ENCODE data around the gene CHST8.
"Not testable (repeated sequence)": the region's sequence is repeated elsewhere in the genome, so short reads cannot be mapped to it uniquely, and the experiment has no call there.

CHST8 gene

DNA sequence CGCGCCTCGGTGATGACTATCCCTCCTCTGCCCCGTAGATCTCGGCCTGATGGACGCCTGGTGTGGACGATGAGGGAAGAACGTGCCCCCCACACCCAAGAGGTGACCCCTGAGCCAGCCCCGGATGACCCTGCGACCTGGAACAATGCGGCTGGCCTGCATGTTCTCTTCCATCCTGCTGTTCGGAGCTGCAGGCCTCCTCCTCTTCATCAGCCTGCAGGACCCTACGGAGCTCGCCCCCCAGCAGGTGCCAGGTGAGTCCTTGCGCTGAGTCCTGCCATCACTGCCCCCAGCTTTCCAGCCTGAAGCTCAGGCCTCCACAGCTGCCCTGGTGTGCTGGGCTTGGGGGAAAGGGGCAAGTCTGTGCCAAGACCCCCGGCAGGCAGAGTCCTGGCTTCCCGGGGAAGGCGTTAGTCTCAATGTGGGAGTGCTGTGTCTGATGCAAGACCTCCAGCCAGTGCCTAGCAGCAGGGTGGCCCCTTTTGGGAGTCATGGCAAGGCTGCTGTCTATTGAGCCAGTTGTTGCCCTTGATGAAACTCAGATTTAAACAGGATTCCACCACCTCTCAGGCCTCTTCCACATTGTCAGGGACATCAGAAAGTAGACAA lies 67.5 kb downstream of the CHST8 start:
- Histone ChIP-seq H3K4me3 (ENCODE audit: low read length in 2 of 2) (no peak overlapping the region), H3K4me1 (ENCODE audit: control insufficient read depth in 2 of 2, insufficient read depth in 2 of 2, low read length in 2 of 2) (no peaks in the 10 kb centered on the region), H3K9me3 (ENCODE audit: control insufficient read depth in 2 of 2, low read length in 2 of 2) (no peaks in the 10 kb centered on the region), H3K27ac (ENCODE audit: low read depth in 2 of 2, low read length in 2 of 2) (no peak overlapping the region), H3K36me3 (ENCODE audit: control insufficient read depth in 2 of 2, insufficient read depth in 2 of 2, low read length in 2 of 2) (no peaks in the 10 kb centered on the region), H3K9ac (ENCODE audit: low read depth in 1 of 2, low read length in 2 of 2) (no peak overlapping the region), H3K27me3 (ENCODE audit: control insufficient read depth in 2 of 2, insufficient read depth in 2 of 2, low read length in 2 of 2) (peaks cover 0 to 8% of the 10 kb centered on the region in 2 donors)

DNA sequence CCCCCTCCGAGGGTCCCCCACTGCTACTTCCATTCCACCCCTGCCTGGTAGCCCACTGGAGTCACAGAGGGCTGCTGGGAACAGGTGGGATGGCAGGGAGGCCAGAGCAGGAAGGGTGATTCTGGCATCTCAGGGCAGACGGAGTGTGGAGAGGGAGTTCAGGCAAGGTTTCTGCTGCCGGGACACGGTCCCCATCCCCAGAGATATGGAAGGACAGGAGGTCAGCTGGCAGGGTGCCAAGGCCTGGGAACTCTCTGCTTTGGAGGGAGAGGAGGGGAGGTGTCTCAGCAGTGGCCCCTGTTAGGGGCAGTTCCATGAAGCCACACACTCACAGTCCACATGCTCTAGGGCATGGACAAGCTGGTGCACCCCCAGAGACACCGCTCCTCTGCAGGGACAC lies 68.1 kb downstream of the CHST8 start:
- Histone ChIP-seq H3K9me3 (ENCODE audit: control insufficient read depth in 2 of 2, low read length in 2 of 2) (no peaks in the 10 kb centered on the region), H3K27me3 (ENCODE audit: control insufficient read depth in 2 of 2, insufficient read depth in 2 of 2, low read length in 2 of 2) (peaks cover 0 to 5% of the 10 kb centered on the region in 2 donors), H3K4me3 (ENCODE audit: low read length in 2 of 2) (no peak overlapping the region), H3K9ac (ENCODE audit: low read depth in 1 of 2, low read length in 2 of 2) (no peak overlapping the region), H3K36me3 (ENCODE audit: control insufficient read depth in 2 of 2, insufficient read depth in 2 of 2, low read length in 2 of 2) (no peaks in the 10 kb centered on the region), H3K4me1 (ENCODE audit: control insufficient read depth in 2 of 2, insufficient read depth in 2 of 2, low read length in 2 of 2) (no peaks in the 10 kb centered on the region), H3K27ac (ENCODE audit: low read depth in 2 of 2, low read length in 2 of 2) (no peak overlapping the region)

DNA sequence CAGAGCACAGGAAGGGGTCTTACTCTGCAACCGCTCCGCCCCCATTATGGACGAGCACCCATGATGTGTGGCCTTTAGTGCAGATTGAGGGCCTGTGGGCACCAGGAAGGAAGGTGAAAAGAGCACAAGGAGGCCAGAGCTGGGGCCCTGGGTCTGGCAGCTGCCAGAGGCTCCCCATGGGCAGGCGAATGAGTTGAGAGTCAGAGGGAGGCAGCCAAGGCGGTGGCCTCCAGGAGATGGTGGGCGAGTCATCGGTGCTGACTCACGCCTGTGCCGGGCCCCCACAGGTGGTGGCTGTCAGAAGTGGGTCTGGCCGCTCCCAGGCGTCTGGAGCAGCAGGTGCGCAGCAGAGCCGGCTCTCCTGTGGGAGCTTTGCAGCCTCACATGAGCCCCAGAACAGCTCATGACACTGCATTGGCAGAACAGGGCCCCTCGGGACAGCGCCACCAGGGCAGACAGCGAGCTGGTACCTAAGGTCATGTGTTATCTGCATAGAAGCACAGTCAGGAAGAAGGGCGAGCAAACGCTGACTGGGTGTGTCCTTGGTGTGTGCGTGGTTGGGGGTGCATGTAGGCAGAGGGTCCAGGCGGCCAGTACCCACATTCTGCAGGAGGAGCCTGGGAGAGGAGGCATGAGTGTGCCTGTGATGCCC lies 68.8 kb downstream of the CHST8 start:
- no peak overlapping the region for H3K9ac ChIP-seq (ENCODE audit: low read depth in 1 of 2, low read length in 2 of 2)
- H3K27ac ChIP-seq (ENCODE audit: low read depth in 2 of 2, low read length in 2 of 2), result no peak overlapping the region
- no peaks in the 10 kb centered on the region for H3K4me1 ChIP-seq (ENCODE audit: control insufficient read depth in 2 of 2, insufficient read depth in 2 of 2, low read length in 2 of 2)
- H3K27me3 ChIP-seq (ENCODE audit: control insufficient read depth in 2 of 2, insufficient read depth in 2 of 2, low read length in 2 of 2), result peaks cover 0 to 4% of the 10 kb centered on the region in 2 donors
- H3K36me3 ChIP-seq (ENCODE audit: control insufficient read depth in 2 of 2, insufficient read depth in 2 of 2, low read length in 2 of 2), result no peaks in the 10 kb centered on the region
- H3K9me3 ChIP-seq (ENCODE audit: control insufficient read depth in 2 of 2, low read length in 2 of 2), result no peaks in the 10 kb centered on the region
- H3K4me3 ChIP-seq (ENCODE audit: low read length in 2 of 2), result no peak overlapping the region

DNA sequence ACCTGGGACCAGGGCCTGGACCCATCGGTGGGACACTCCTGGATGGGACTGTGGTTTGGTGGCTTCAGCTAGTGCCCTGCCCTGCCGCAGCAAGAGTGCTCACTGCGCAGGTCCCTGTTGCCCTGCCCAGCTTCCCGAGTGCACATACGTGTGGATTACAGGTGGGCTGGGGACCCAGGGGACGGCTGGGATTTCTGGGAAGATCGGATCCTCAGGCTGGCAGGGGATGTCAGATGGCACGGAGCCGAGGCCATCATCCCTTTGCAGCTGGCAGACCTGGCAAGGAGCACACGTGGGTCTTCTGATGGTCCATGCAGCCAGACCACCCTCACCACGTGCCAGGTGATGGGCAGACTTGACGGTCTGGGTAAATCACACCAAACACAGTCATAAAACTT lies 69.3 kb downstream of the CHST8 start:
- Histone ChIP-seq H3K36me3 (ENCODE audit: control insufficient read depth in 2 of 2, insufficient read depth in 2 of 2, low read length in 2 of 2) (no peaks in the 10 kb centered on the region), H3K27me3 (ENCODE audit: control insufficient read depth in 2 of 2, insufficient read depth in 2 of 2, low read length in 2 of 2) (no peaks in the 10 kb centered on the region), H3K4me3 (ENCODE audit: low read length in 2 of 2) (no peak overlapping the region), H3K27ac (ENCODE audit: low read depth in 2 of 2, low read length in 2 of 2) (no peak overlapping the region), H3K9me3 (ENCODE audit: control insufficient read depth in 2 of 2, low read length in 2 of 2) (no peaks in the 10 kb centered on the region), H3K9ac (ENCODE audit: low read depth in 1 of 2, low read length in 2 of 2) (no peak overlapping the region), H3K4me1 (ENCODE audit: control insufficient read depth in 2 of 2, insufficient read depth in 2 of 2, low read length in 2 of 2) (no peaks in the 10 kb centered on the region)

DNA sequence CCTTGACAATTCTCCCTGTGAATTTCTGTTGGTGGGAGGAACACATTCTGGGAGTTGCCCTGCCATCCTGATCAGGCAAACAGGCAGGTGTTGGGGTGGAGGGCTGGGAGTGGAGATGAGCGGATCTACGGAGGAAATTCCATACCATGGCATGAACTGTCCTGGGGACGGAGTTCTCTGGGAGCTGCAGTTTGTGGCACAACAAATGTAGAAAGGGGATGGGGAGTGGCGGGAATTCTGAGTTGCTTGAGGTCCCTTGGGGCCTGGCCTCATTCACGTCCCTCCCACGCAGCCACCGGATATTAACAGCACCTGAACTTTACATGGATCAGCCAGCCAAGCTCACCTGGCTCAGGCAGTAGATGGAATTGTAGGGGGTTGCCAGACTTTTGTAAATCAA lies 70.0 kb downstream of the CHST8 start:
- no peaks in the 10 kb centered on the region for H3K4me1 ChIP-seq (ENCODE audit: control insufficient read depth in 2 of 2, insufficient read depth in 2 of 2, low read length in 2 of 2)
- H3K4me3 ChIP-seq (ENCODE audit: low read length in 2 of 2), result no peak overlapping the region
- no peaks in the 10 kb centered on the region for H3K27me3 ChIP-seq (ENCODE audit: control insufficient read depth in 2 of 2, insufficient read depth in 2 of 2, low read length in 2 of 2)
- no peaks in the 10 kb centered on the region for H3K36me3 ChIP-seq (ENCODE audit: control insufficient read depth in 2 of 2, insufficient read depth in 2 of 2, low read length in 2 of 2)
- H3K9me3 ChIP-seq (ENCODE audit: control insufficient read depth in 2 of 2, low read length in 2 of 2), result no peaks in the 10 kb centered on the region
- no peak overlapping the region for H3K9ac ChIP-seq (ENCODE audit: low read depth in 1 of 2, low read length in 2 of 2)
- no peak overlapping the region for H3K27ac ChIP-seq (ENCODE audit: low read depth in 2 of 2, low read length in 2 of 2)

DNA sequence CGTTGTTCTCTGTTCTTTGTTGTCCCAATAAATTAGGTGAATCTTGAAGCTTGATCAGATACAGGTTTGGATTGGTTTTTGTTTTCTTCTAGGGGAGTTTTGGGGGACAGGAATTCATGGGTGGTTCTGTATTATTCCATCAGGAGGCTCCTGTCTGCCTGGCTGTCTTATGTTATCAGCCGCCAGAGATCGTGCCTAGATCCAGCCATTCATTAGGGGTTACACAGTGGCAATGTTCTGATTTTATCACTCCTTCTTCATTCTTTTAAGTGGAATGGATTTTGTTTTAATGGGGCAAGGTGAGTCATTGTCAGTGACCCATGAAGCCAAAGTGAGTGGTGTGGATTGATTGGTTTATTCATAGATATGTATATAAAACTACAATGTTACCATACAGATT lies 71.9 kb downstream of the CHST8 start:
- no peaks in the 10 kb centered on the region for H3K4me1 ChIP-seq (ENCODE audit: control insufficient read depth in 2 of 2, insufficient read depth in 2 of 2, low read length in 2 of 2)
- H3K9me3 ChIP-seq (ENCODE audit: control insufficient read depth in 2 of 2, low read length in 2 of 2), result no peaks in the 10 kb centered on the region
- no peaks in the 10 kb centered on the region for H3K36me3 ChIP-seq (ENCODE audit: control insufficient read depth in 2 of 2, insufficient read depth in 2 of 2, low read length in 2 of 2)
- no peaks in the 10 kb centered on the region for H3K27me3 ChIP-seq (ENCODE audit: control insufficient read depth in 2 of 2, insufficient read depth in 2 of 2, low read length in 2 of 2)
- no peak overlapping the region for H3K27ac ChIP-seq (ENCODE audit: low read depth in 2 of 2, low read length in 2 of 2)
- no peak overlapping the region for H3K4me3 ChIP-seq (ENCODE audit: low read length in 2 of 2)
- H3K9ac ChIP-seq (ENCODE audit: low read depth in 1 of 2, low read length in 2 of 2), result no peak overlapping the region

DNA sequence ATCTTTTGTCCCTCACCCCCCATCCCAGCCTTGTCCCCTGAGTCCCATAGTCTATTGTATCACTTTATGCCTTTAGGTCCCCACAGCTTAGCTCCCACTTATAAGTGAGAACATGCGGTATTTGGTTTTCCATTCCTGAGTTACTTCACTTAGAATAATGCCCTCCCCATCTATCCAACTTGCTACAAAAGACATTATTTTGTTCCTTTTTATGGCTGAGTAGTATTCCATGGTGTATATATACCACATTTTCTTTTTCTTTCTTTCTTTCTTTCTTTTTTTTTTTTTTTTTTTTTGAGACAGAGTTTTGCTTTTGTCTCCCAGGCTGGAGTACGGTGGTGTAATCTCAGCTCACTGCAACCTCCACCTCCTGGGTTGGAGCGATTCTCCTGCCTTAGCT lies 73.8 kb downstream of the CHST8 start:
- H3K4me3 ChIP-seq (ENCODE audit: low read length in 2 of 2); H3K27ac ChIP-seq (ENCODE audit: low read depth in 2 of 2, low read length in 2 of 2); H3K36me3 ChIP-seq (ENCODE audit: control insufficient read depth in 2 of 2, insufficient read depth in 2 of 2, low read length in 2 of 2); H3K9me3 ChIP-seq (ENCODE audit: control insufficient read depth in 2 of 2, low read length in 2 of 2); H3K27me3 ChIP-seq (ENCODE audit: control insufficient read depth in 2 of 2, insufficient read depth in 2 of 2, low read length in 2 of 2); H3K9ac ChIP-seq (ENCODE audit: low read depth in 1 of 2, low read length in 2 of 2); H3K4me1 ChIP-seq (ENCODE audit: control insufficient read depth in 2 of 2, insufficient read depth in 2 of 2, low read length in 2 of 2): not testable (repeated sequence)

DNA sequence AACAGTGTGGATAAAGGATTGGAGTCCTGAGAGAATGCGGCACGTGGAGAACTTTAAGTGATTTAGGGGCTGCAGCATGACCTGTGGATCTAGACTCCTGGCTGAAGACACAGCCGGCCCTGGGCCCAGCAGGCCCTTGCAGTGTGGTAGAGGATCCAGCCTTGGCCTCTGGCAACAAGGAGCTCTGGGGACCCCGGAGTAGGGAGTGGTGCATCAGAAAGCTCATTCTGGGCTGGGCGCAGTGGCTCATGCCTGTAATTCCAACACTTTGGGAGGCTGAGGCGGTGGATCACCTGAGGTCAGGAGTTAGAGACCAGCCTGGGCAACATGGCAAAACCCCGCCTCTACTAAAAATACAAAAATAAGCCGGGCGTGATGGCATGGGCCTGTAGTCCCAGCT lies 76.0 kb downstream of the CHST8 start:
- Histone ChIP-seq H3K27me3 (ENCODE audit: control insufficient read depth in 2 of 2, insufficient read depth in 2 of 2, low read length in 2 of 2) (no peaks in the 10 kb centered on the region), H3K36me3 (ENCODE audit: control insufficient read depth in 2 of 2, insufficient read depth in 2 of 2, low read length in 2 of 2) (no peaks in the 10 kb centered on the region), H3K4me1 (ENCODE audit: control insufficient read depth in 2 of 2, insufficient read depth in 2 of 2, low read length in 2 of 2) (no peaks in the 10 kb centered on the region), H3K27ac (ENCODE audit: low read depth in 2 of 2, low read length in 2 of 2) (no peak overlapping the region), H3K9me3 (ENCODE audit: control insufficient read depth in 2 of 2, low read length in 2 of 2) (no peaks in the 10 kb centered on the region), H3K4me3 (ENCODE audit: low read length in 2 of 2) (no peak overlapping the region), H3K9ac (ENCODE audit: low read depth in 1 of 2, low read length in 2 of 2) (no peak overlapping the region)

DNA sequence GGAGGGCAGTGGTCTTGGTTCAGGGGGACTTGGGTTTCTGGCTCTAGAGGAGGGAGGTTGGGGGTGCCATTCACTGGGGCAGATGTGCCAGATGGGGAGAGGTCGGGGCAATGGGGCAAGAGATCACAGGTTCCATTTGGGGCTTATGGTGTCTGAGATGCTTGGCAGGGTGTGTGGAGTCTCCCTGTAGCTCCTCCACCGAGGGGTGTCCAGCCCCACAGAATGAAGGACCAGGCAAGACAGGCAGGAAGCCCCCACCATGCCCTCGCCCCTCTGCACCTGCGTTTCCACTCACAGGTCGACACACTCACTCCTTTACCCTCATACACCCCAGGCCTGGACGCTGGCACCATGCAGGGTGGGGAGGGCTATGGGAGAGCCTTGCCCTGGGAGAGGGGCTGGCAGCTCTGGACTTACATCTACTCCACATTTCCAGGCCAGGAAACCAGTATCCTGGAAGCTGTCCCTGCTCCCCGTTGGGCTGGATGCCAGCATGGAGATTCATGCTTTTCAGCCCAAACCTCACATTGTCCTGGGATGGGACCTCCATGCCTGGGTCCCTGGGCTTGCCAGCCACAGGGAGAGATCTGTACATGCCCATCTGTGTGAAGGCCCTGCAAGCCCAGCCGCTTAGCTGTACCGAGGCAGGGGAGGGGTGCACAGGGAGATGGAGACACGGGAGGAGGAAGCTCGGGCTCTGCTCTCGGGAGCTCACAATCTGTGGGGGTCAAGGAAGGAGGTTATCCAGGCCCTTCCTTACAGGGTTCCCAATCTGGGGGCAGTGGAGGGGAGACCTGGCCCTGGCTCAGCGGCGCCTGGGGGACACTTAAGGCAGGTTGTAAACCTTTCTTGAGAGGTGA lies 77.1 kb downstream of the CHST8 start:
- no peak overlapping the region for H3K27ac ChIP-seq (ENCODE audit: low read depth in 2 of 2, low read length in 2 of 2)
- no peaks in the 10 kb centered on the region for H3K36me3 ChIP-seq (ENCODE audit: control insufficient read depth in 2 of 2, insufficient read depth in 2 of 2, low read length in 2 of 2)
- no peaks in the 10 kb centered on the region for H3K9me3 ChIP-seq (ENCODE audit: control insufficient read depth in 2 of 2, low read length in 2 of 2)
- no peaks in the 10 kb centered on the region for H3K27me3 ChIP-seq (ENCODE audit: control insufficient read depth in 2 of 2, insufficient read depth in 2 of 2, low read length in 2 of 2)
- no peaks in the 10 kb centered on the region for H3K4me1 ChIP-seq (ENCODE audit: control insufficient read depth in 2 of 2, insufficient read depth in 2 of 2, low read length in 2 of 2)
- H3K4me3 ChIP-seq (ENCODE audit: low read length in 2 of 2), result no peak overlapping the region
- no peak overlapping the region for H3K9ac ChIP-seq (ENCODE audit: low read depth in 1 of 2, low read length in 2 of 2)

DNA sequence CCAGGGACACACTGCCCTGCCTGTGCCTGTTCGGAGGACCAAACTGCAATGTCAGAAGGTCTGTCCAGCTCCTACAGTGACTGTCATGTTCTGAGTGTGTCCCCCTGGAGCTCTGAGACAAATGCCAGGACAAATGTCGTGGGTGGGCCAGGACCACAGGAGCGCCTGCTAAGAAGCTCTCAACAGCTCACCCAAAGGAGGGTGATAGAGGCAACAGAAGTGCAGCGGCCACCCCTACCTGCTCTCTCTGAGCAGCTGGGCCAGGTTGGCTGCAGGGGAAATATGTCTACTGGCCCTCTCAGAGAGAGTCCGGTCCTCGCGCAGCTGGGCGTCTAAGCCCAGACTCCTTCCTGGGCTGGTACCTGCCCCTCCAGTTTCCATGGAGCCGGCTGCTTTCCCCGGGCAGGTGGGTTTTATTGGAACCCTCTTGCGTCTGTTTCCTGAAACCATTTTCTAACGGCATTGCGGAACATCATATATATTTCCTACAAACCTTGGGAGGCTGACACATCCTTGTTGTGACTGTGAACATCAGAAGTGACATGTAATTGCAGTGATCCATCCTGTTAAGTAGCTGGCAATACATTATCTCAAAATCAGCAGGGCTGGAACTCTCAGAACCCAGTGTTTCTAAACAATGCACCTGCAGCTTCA lies 78.1 kb downstream of the CHST8 start:
- Histone ChIP-seq H3K27ac (ENCODE audit: low read depth in 2 of 2, low read length in 2 of 2) (no peak overlapping the region), H3K27me3 (ENCODE audit: control insufficient read depth in 2 of 2, insufficient read depth in 2 of 2, low read length in 2 of 2) (no peaks in the 10 kb centered on the region), H3K9ac (ENCODE audit: low read depth in 1 of 2, low read length in 2 of 2) (no peak overlapping the region), H3K4me3 (ENCODE audit: low read length in 2 of 2) (no peak overlapping the region), H3K36me3 (ENCODE audit: control insufficient read depth in 2 of 2, insufficient read depth in 2 of 2, low read length in 2 of 2) (no peaks in the 10 kb centered on the region), H3K9me3 (ENCODE audit: control insufficient read depth in 2 of 2, low read length in 2 of 2) (no peaks in the 10 kb centered on the region), H3K4me1 (ENCODE audit: control insufficient read depth in 2 of 2, insufficient read depth in 2 of 2, low read length in 2 of 2) (no peaks in the 10 kb centered on the region)
